ENCODE measurements around the gene TGFB3. TPM values are rescaled to one million over a fixed set of nuclear protein-coding genes. Genes with fewer than 3 reads are reported as not detected.

TGFB3 gene
- total RNA-seq, 1 experiment from 2014 or later: 1.7 TPM

GRCh38 chr14:75977582-75977943, 4.2 kb downstream of the TGFB3 start:
- H3K9me3 Mint-ChIP-seq: no peaks in the 10 kb centered on the region
- no peak overlapping the region for H3K27ac Mint-ChIP-seq
- no peak overlapping the region for H3K4me3 Mint-ChIP-seq
- H3K4me1 Mint-ChIP-seq: peaks cover 46% of the 10 kb centered on the region
- no peak for ATAC-seq
- CTCF ChIA-PET: interaction anchor here (1.7 to 10.6 kb wide), 6 partner anchors 60 to 417 kb away, joined by 4 to 307 read pairs (median 13); no protein-coding TSS in a partner anchor
- peaks cover 11% of the 10 kb centered on the region for H3K27me3 Mint-ChIP-seq (ENCODE audit: low read depth)
- no peak for DNase-seq (ENCODE audit: low spot score)
- POLR2A ChIA-PET: no interaction called here
- H3K36me3 Mint-ChIP-seq: no peaks in the 10 kb centered on the region
- TF ChIP-seq NFYB (CRISPR knock-in tag; conservative IDR thresholded peaks at IDR 0.05; ENCODE audit: low read depth): no peak
- no peak for TF ChIP-seq CBFB (CRISPR knock-in tag; IDR thresholded peaks at IDR 0.05; ENCODE audit: low read depth)
- no peak for TF ChIP-seq RELA (CRISPR knock-in tag; IDR thresholded peaks at IDR 0.05; ENCODE audit: borderline replicate concordance)
- no peak for TF ChIP-seq ZNF671 (CRISPR knock-in tag; IDR thresholded peaks at IDR 0.05)
- no peak for TF ChIP-seq TCF7 (CRISPR knock-in tag; IDR thresholded peaks at IDR 0.05; ENCODE audit: low read depth)
- TF ChIP-seq ZBTB21 (CRISPR knock-in tag; IDR thresholded peaks at IDR 0.05; ENCODE audit: borderline replicate concordance): no peak
- no peak for TF ChIP-seq ETV6 (CRISPR knock-in tag; IDR thresholded peaks at IDR 0.05)
- no peak for TF ChIP-seq E2F5 (CRISPR knock-in tag; IDR thresholded peaks at IDR 0.05)
- TF ChIP-seq ZNF138 (CRISPR knock-in tag; conservative IDR thresholded peaks at IDR 0.05): no peak
- TF ChIP-seq USF1 (CRISPR knock-in tag; IDR thresholded peaks at IDR 0.05): no peak
- no peak for TF ChIP-seq FOXP4 (CRISPR knock-in tag; IDR thresholded peaks at IDR 0.05)
- TF ChIP-seq MXD4 (CRISPR knock-in tag; IDR thresholded peaks at IDR 0.05; ENCODE audit: borderline replicate concordance): no peak
- TF ChIP-seq FOXP1 (CRISPR knock-in tag; IDR thresholded peaks at IDR 0.05; ENCODE audit: borderline replicate concordance): no peak
- TF ChIP-seq NFE2L1 (CRISPR knock-in tag; IDR thresholded peaks at IDR 0.05): no peak
- no peak for TF ChIP-seq GTF2I (CRISPR knock-in tag; conservative IDR thresholded peaks at IDR 0.05)
- no peak for TF ChIP-seq ATF1 (CRISPR knock-in tag; IDR thresholded peaks at IDR 0.05)
- TF ChIP-seq TEAD4 (CRISPR knock-in tag; IDR thresholded peaks at IDR 0.05): no peak
- no peak for TF ChIP-seq AFF4 (CRISPR knock-in tag; IDR thresholded peaks at IDR 0.05; ENCODE audit: borderline replicate concordance)
- TF ChIP-seq NR2C2 (CRISPR knock-in tag; IDR thresholded peaks at IDR 0.05): no peak

Measured in WTC11 (cell line).